ENCODE data around the gene LCNL1. TPM values are rescaled to one million over a fixed set of nuclear protein-coding genes. Genes with fewer than 3 reads are reported as not detected.

LCNL1 gene
- total and polyA plus RNA-seq, 8 donors, result 0.12 to 0.38 (median 0.17) TPM; not detected in 3

- FAIRE-seq, result no peak
- intact Hi-C loops (cut with DNase I), result loop anchor here in 1 of 3 donors (10.0 kb wide), 1 partner anchor 66 kb away; the partner anchor contains the start of gene ABCA2
- Histone ChIP-seq H3K4me1 (no peaks in the 10 kb centered on the region), H3K36me3 (no peaks in the 10 kb centered on the region), H3K4me3 (no peak overlapping the region), H3K27me3 (no peaks in the 10 kb centered on the region), H3K27ac (no peak overlapping the region), H3K9me3 (no peaks in the 10 kb centered on the region)
- 83 to 91% methylated on average over 25 to 28 of the region's 28 CpGs for WGBS, 2 donors
- TF ChIP-seq CTCF (IDR thresholded peaks at IDR 0.05), result no peak
- no peak for ATAC-seq
- DNase-seq, result peak in 1 of 6 donors; percentile 76
These were observed 23.6 kb upstream of the LCNL1 start for GRCh38 chr9:136958898-136959850.

GRCh38 chr9:136960212-136960937, 22.4 kb upstream of the LCNL1 start:
- intact Hi-C loops (cut with DNase I), result loop anchor here in 1 of 3 donors (5.0 kb wide), 1 partner anchor 62 kb away; no protein-coding TSS in a partner anchor
- Histone ChIP-seq H3K27ac (no peak overlapping the region), H3K36me3 (no peaks in the 10 kb centered on the region), H3K9me3 (no peaks in the 10 kb centered on the region), H3K27me3 (no peaks in the 10 kb centered on the region), H3K4me3 (no peak overlapping the region), H3K4me1 (no peaks in the 10 kb centered on the region)
- FAIRE-seq, result no peak
- ATAC-seq, result no peak
- TF ChIP-seq CTCF (IDR thresholded peaks at IDR 0.05), result no peak
- DNase-seq, result no peak
- 70 to 76% methylated on average over 19 of the region's 19 CpGs for WGBS, 2 donors

GRCh38 chr9:136960938-136961275, 21.9 kb upstream of the LCNL1 start:
- Histone ChIP-seq H3K4me3 (no peak overlapping the region), H3K4me1 (no peaks in the 10 kb centered on the region), H3K36me3 (no peaks in the 10 kb centered on the region), H3K27ac (no peak overlapping the region), H3K27me3 (no peaks in the 10 kb centered on the region), H3K9me3 (no peaks in the 10 kb centered on the region)
- FAIRE-seq (no peak), DNase-seq (no peak), ATAC-seq (no peak)
- intact Hi-C loops (cut with DNase I), result loop anchor here in 1 of 3 donors (5.0 kb wide), 1 partner anchor 61 kb away; no protein-coding TSS in a partner anchor
- 83 to 88% methylated on average over 15 of the region's 15 CpGs for WGBS, 2 donors
- no peak for TF ChIP-seq CTCF (IDR thresholded peaks at IDR 0.05)

GRCh38 chr9:136961279-136962065, 21.3 kb upstream of the LCNL1 start:
- no peak for TF ChIP-seq CTCF (IDR thresholded peaks at IDR 0.05)
- ATAC-seq, result peak in 3 of 4 donors; percentile 18 to 28 (median 20)
- Histone ChIP-seq H3K27me3 (no peaks in the 10 kb centered on the region), H3K4me3 (no peak overlapping the region), H3K4me1 (peaks cover 0 to 5% (median 4%) of the 10 kb centered on the region in 3 donors), H3K27ac (no peak overlapping the region), H3K36me3 (no peaks in the 10 kb centered on the region), H3K9me3 (no peaks in the 10 kb centered on the region)
- intact Hi-C loops (cut with DNase I), result loop anchor here in 1 of 3 donors (5.0 kb wide), 1 partner anchor 61 kb away; no protein-coding TSS in a partner anchor
- 78 to 89% methylated on average over 14 to 23 of the region's 23 CpGs for WGBS, 2 donors
- no peak for FAIRE-seq
- no peak for DNase-seq
